Hepatocyte (in vitro differentiated cells): ENCODE results near the gene FOXRED1. TPM values are rescaled to one million over a fixed set of nuclear protein-coding genes. Genes with fewer than 3 reads are reported as not detected.
"Not testable (repeated sequence)": the region's sequence is repeated elsewhere in the genome, so short reads cannot be mapped to it uniquely, and the experiment has no call there.

Experiments
- DNase-seq: peaks from one replicate; pipeline ENCODE4 v3.0.0-alpha.2; 2016; ENCODE audit warnings: low spot score
- H2AFZ ChIP-seq: fragments of 200-600 bp; sonication (generic); 2 replicates; pipeline ENCODE4 v1.6.0; 2016; ENCODE audit warnings: antibody characterized with exemption, mild to moderate bottlenecking
- H3K27ac ChIP-seq: fragments of 200-600 bp; sonication (generic); 2 replicates; pipeline ENCODE4 v1.5.1; 2016; ENCODE audit warnings: mild to moderate bottlenecking
- H3K27me3 ChIP-seq: fragments of 200-600 bp; sonication (generic); 2 replicates; pipeline ENCODE4 v1.6.1; 2016
- H3K36me3 ChIP-seq: fragments of 200-600 bp; sonication (generic); replicated peaks from 2 replicates; pipeline ENCODE4 v1.5.1; 2016; ENCODE audit warnings: low read depth; ENCODE audit not compliant: insufficient read depth
- H3K4me1 ChIP-seq: fragments of 200-600 bp; sonication (generic); 2 replicates; pipeline ENCODE4 v1.5.1; 2016; ENCODE audit warnings: mild to moderate bottlenecking, moderate library complexity; ENCODE audit not compliant: insufficient read depth
- H3K4me2 ChIP-seq: fragments of 200-600 bp; sonication (generic); 2 replicates; pipeline ENCODE4 v1.6.0; 2016
- H3K4me3 ChIP-seq: fragments of 200-600 bp; sonication (generic); 2 replicates; pipeline ENCODE4 v1.5.1; 2016; ENCODE audit warnings: mild to moderate bottlenecking
- H3K79me2 ChIP-seq: fragments of 200-600 bp; sonication (generic); 2 replicates; pipeline ENCODE4 v1.6.0; 2017; ENCODE audit warnings: mild to moderate bottlenecking
- H3K9me2 ChIP-seq: fragments of 200-600 bp; sonication (generic); replicated peaks from 2 replicates; pipeline ENCODE4 v1.6.0; 2017; ENCODE audit warnings: mild to moderate bottlenecking; ENCODE audit not compliant: insufficient read depth
- H3K9me3 ChIP-seq: fragments of 200-600 bp; sonication (generic); 2 replicates; pipeline ENCODE4 v1.5.1; 2016; ENCODE audit warnings: low read depth, mild to moderate bottlenecking
- H4K20me1 ChIP-seq: fragments of 200-600 bp; sonication (generic); 2 replicates; pipeline ENCODE4 v1.6.0; 2016; ENCODE audit warnings: mild to moderate bottlenecking; ENCODE audit not compliant: insufficient read depth, poor library complexity, severe bottlenecking
- CTCF ChIP-seq: fragments of 200-600 bp; sonication (generic); IDR thresholded peaks from 2 replicates; pipeline ENCODE4 v1.5.1; 2016; ENCODE audit warnings: antibody characterized with exemption, mild to moderate bottlenecking; ENCODE audit not compliant: poor library complexity
- EZH2 ChIP-seq: fragments of 200-600 bp; sonication (generic); IDR thresholded peaks from 2 replicates; pipeline ENCODE4 v1.6.1; 2016; ENCODE audit warnings: antibody characterized with exemption, mild to moderate bottlenecking, borderline replicate concordance
- EZH2phosphoT487 ChIP-seq: fragments of 200-600 bp; sonication (generic); IDR thresholded peaks from one replicate; pipeline ENCODE4 v1.6.1; 2018; ENCODE audit warnings: antibody characterized with exemption, mild to moderate bottlenecking, low read depth, moderate library complexity; ENCODE audit not compliant: unreplicated experiment, severe bottlenecking
- WGBS: methylation state at CpG from one replicate; pipeline ENCODE4 v1.1.6; 2016; ENCODE audit warnings: low lambda C conversion rate; ENCODE audit errors: missing lambda C conversion rate; 5-methylcytosine and 5-hydroxymethylcytosine counted together
- polyA plus RNA-seq: library from polyadenylated mRNA; unstranded; fragments of >200 nt; fragmentation: Nextera tagmentation; extraction: Ambion mirVana; gene quantifications from 2 replicates; pipeline ENCODE4 v1.2.1, GENCODE V29; 2016
- total RNA-seq: library from RNA; depleted of rRNA; stranded (reverse); fragments of >200 nt; gene quantifications from 2 replicates; pipeline ENCODE4 v1.2.3, GENCODE V29; 2014

The FOXRED1 gene
- total and polyA plus RNA-seq, 2 experiments from 2014 or later = 28.8 to 46.1 TPM

DNA sequence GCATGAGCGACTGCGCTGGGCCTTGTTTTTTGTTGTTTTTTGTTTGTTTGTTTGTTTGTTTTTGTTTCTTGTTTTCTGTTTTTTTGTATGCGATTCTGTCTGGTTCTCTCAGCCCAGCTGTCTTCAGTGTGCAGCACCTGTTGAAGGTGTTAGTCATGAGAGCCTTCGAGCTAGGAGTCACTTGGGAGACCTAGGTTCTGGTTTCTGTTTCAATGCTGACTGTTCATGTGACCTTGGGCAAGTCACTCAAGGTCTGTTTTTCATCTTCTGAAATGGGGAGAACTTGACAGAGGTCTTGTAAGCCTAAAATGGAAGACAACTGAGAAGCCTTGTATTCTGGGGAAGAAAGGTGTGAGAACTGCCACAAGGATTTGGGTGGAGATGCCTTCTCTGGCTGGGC lies 36.7 kb downstream of the FOXRED1 start:
- Histone ChIP-seq H2AFZ (no peak overlapping the region), H3K9me3 (no peaks in the 10 kb centered on the region), H3K4me2 (no peak overlapping the region), H3K79me2 (peaks cover 14% of the 10 kb centered on the region), H3K4me3 (no peak overlapping the region), H4K20me1 (no peaks in the 10 kb centered on the region), H3K36me3 (no peaks in the 10 kb centered on the region), H3K9me2 (no peaks in the 10 kb centered on the region), H3K27ac (no peak overlapping the region), H3K27me3 (no peaks in the 10 kb centered on the region), H3K4me1 (peaks cover 8% of the 10 kb centered on the region)
- no peak for DNase-seq
- TF ChIP-seq EZH2 (no peak), EZH2phosphoT487 (no peak), CTCF (no peak)
- 91% methylated on average over 4 of the region's 4 CpGs for WGBS

GRCh38 chr11:126307706-126308105 lies 38.8 kb downstream of the FOXRED1 start:
- Histone ChIP-seq H3K9me2 (no peaks in the 10 kb centered on the region), H3K4me1 (peaks cover 13% of the 10 kb centered on the region), H3K4me3 (no peak overlapping the region), H3K79me2 (peaks cover 12% of the 10 kb centered on the region), H4K20me1 (no peaks in the 10 kb centered on the region), H3K9me3 (no peaks in the 10 kb centered on the region), H3K4me2 (no peak overlapping the region), H3K27me3 (no peaks in the 10 kb centered on the region), H3K27ac (no peak overlapping the region), H2AFZ (no peak overlapping the region), H3K36me3 (no peaks in the 10 kb centered on the region)
- peak; percentile 63 for DNase-seq
- 31% methylated on average over 5 of the region's 5 CpGs for WGBS
- TF ChIP-seq CTCF = peak; percentile 51
- TF ChIP-seq EZH2phosphoT487 = no peak
- TF ChIP-seq EZH2 = no peak

DNA sequence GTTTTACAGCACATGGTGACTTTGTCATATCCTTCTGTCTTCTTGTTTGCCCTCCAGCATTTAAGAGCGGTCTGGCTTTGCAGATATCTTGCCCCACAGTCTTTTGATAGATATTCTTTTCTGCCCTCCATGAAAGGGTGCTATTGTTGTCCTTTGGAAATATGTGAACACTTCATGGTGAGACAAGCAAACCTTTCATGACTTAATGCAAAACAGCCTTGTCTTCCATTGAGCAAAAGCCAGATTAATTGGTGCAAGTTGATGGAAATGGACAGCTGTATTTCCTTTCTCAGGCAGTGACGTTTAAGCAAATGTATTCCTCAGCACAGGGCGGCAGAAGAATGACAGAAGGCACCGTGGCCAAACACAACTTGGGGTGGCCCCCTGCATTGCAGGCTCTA lies 39.3 kb downstream of the FOXRED1 start:
- no peak for TF ChIP-seq EZH2
- no peak for TF ChIP-seq CTCF
- TF ChIP-seq EZH2phosphoT487 = no peak
- Histone ChIP-seq H3K9me3 (no peaks in the 10 kb centered on the region), H3K36me3 (no peaks in the 10 kb centered on the region), H3K4me2 (no peak overlapping the region), H3K9me2 (no peaks in the 10 kb centered on the region), H3K4me1 (peaks cover 18% of the 10 kb centered on the region), H3K79me2 (peaks cover 9% of the 10 kb centered on the region), H3K4me3 (no peak overlapping the region), H2AFZ (no peak overlapping the region), H3K27ac (no peak overlapping the region), H3K27me3 (no peaks in the 10 kb centered on the region), H4K20me1 (no peaks in the 10 kb centered on the region)
- WGBS = 57% methylated on average over 4 of the region's 4 CpGs
- DNase-seq = no peak

DNA sequence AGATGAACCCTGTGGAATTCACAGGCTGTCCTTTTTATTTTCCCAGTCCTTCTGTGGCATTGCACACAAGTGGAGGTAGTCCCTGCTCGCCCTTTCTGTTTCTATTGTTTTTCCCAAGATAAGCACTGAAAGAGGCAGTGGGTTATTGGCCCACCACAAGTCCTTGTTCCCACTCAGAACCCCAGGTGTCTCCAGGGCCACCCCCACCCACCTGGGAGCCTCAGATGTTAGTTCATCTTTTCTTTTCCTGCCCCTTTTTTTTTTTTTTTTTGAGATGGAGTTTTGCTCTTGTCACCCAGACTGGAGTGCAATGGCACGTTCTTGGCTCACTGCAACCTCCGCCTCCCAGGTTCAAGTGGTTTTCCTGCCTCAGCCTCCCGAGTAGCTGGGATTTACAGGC lies 39.8 kb downstream of the FOXRED1 start:
- not testable (repeated sequence) for H3K27me3 ChIP-seq
- WGBS = 87% methylated on average over 4 of the region's 4 CpGs

More for the DNA sequence above, 39.8 kb downstream of the FOXRED1 start:
- H3K27ac ChIP-seq, H3K9me3 ChIP-seq, H4K20me1 ChIP-seq, H2AFZ ChIP-seq, H3K79me2 ChIP-seq, DNase-seq, H3K4me3 ChIP-seq, H3K4me2 ChIP-seq, H3K9me2 ChIP-seq, H3K36me3 ChIP-seq: not testable (repeated sequence)
- peaks cover 19% of the 10 kb centered on the region for H3K4me1 ChIP-seq
